B cell (primary cell): ENCODE data around the gene CPT2. TPM values are rescaled to one million over a fixed set of nuclear protein-coding genes. Genes with fewer than 3 reads are reported as not detected.

Experiments used
- ATAC-seq: fragments of 200-7000 bp; cut with Tn5 transposase; one replicate; pipeline ENCODE4 v1.10.0; 2021; ENCODE audit warnings: low read depth, mild to moderate bottlenecking, moderate number of reproducible peaks, moderate library complexity
- CTCF ChIA-PET: fragments of 350-600 bp; sonication (Branson Sonifier 250); formaldehyde crosslinking; loops from one replicate; lab custom pipeline; 2021; ENCODE audit warnings: antibody characterized with exemption, inconsistent platforms; lab: Charles Lee
- POLR2A ChIA-PET: fragments of 350-600 bp; sonication (Branson Sonifier 250); formaldehyde crosslinking; loops from one replicate; lab custom pipeline; 2021; ENCODE audit warnings: antibody characterized with exemption; lab: Charles Lee
- DNase-seq: peaks from one replicate; pipeline ENCODE4 v3.0.0; 2013
- H2AFZ ChIP-seq: 2 replicates; pipeline ENCODE4 v1.6.1; 2012; ENCODE audit warnings: mild to moderate bottlenecking, low read depth, low read length; ENCODE audit not compliant: insufficient read depth, poor library complexity, severe bottlenecking
- H3K27ac ChIP-seq, 2 donors: 1 replicate in 1 of 2; 2 replicates in 1 of 2; pipeline ENCODE4 v1.5.1; 2012 to 2013; ENCODE audit warnings: low read length in 2 of 2, mild to moderate bottlenecking in 2 of 2, moderate library complexity in 1 of 2
- H3K27me3 ChIP-seq, 4 experiments: fragments of 200-600 bp in 1 of 4; sonication (generic) in 1 of 4; replicated peaks in 1 of 4; 1 replicate in 2 of 4; 2 replicates in 2 of 4; pipeline versions ENCODE4 v1.6.1 to v1.7.0; 2013 to 2016; ENCODE audit warnings: low read length in 3 of 4, mild to moderate bottlenecking in 2 of 4, mixed read lengths in 1 of 4, moderate library complexity in 1 of 4; ENCODE audit not compliant: insufficient read depth in 4 of 4, control insufficient read depth in 3 of 4; ENCODE audit errors: control extremely low read depth in 1 of 4
- H3K36me3 ChIP-seq, 2 experiments: replicated peaks in 1 of 2; 1 replicate in 1 of 2; 2 replicates in 1 of 2; pipeline versions ENCODE4 v1.6.1 to v1.7.1; 2013; ENCODE audit warnings: low read length in 1 of 2; ENCODE audit not compliant: insufficient read depth in 2 of 2, control insufficient read depth in 1 of 2; ENCODE audit errors: control extremely low read depth in 1 of 2, extremely low read depth in 1 of 2
- H3K4me1 ChIP-seq, 2 donors: fragments of 200-600 bp in 1 of 2; sonication (generic) in 1 of 2; 1 replicate in 1 of 2; 2 replicates in 1 of 2; pipeline versions ENCODE4 v1.5.1 to v1.6.1; 2013 to 2017; ENCODE audit warnings: low read length in 2 of 2; ENCODE audit not compliant: control insufficient read depth in 2 of 2, insufficient read depth in 2 of 2
- H3K4me2 ChIP-seq: replicated peaks from 2 replicates; pipeline ENCODE3; 2012; ENCODE audit warnings: mild to moderate bottlenecking, low read depth, low read length; ENCODE audit not compliant: poor library complexity, severe bottlenecking
- H3K4me3 ChIP-seq, 5 experiments: fragments of 200-600 bp in 1 of 5; sonication (generic) in 1 of 5; 1 replicate in 3 of 5; 2 replicates in 2 of 5; pipeline versions ENCODE4 v1.5.1 to v1.7.0; 2011 to 2016; ENCODE audit warnings: low read length in 4 of 5, mild to moderate bottlenecking in 4 of 5, low read depth in 2 of 5, control low read depth in 1 of 5, moderate library complexity in 1 of 5; ENCODE audit not compliant: insufficient read depth in 1 of 5; ENCODE audit errors: control extremely low read depth in 1 of 5, extremely low read depth in 1 of 5
- H3K79me2 ChIP-seq: fragments of 200-600 bp; sonication (generic); one replicate; pipeline ENCODE4 v1.6.0; 2016; ENCODE audit warnings: low read length; ENCODE audit not compliant: control insufficient read depth, insufficient read depth
- H3K9ac ChIP-seq: fragments of 200-600 bp; sonication (generic); 2 replicates; pipeline ENCODE4 v1.6.1; 2017; ENCODE audit warnings: mild to moderate bottlenecking, low read length, moderate library complexity
- H3K9me3 ChIP-seq, 3 donors: one replicate each; pipeline versions ENCODE4 v1.6.1 to v1.7.1; 2013; ENCODE audit warnings: low read length in 2 of 3; ENCODE audit not compliant: control insufficient read depth in 2 of 3, insufficient read depth in 1 of 3; ENCODE audit errors: control extremely low read depth in 1 of 3
- H4K20me1 ChIP-seq: 2 replicates; pipeline ENCODE4 v1.6.0; 2012; ENCODE audit warnings: mild to moderate bottlenecking, low read length; ENCODE audit not compliant: insufficient read depth, control insufficient read depth, poor library complexity, severe bottlenecking
- H3K27ac Mint-ChIP-seq: one replicate; pipeline ENCODE4 v1.8.0; 2021; ENCODE audit warnings: mixed read lengths
- H3K27me3 Mint-ChIP-seq: one replicate; pipeline ENCODE4 v1.8.0; 2021; ENCODE audit warnings: mixed read lengths
- H3K4me1 Mint-ChIP-seq: one replicate; pipeline ENCODE4 v1.8.0; 2021; ENCODE audit warnings: mixed read lengths
- H3K4me3 Mint-ChIP-seq: one replicate; pipeline ENCODE4 v1.8.0; 2021; ENCODE audit warnings: mixed read lengths
- H3K9me3 Mint-ChIP-seq: one replicate; pipeline ENCODE4 v1.8.0; 2022; ENCODE audit warnings: mixed read lengths; ENCODE audit not compliant: insufficient read depth
- EZH2 ChIP-seq: IDR thresholded peaks from 2 replicates; pipeline ENCODE4 v1.6.1; 2012; ENCODE audit warnings: borderline replicate concordance, low read depth, mild to moderate bottlenecking, moderate library complexity, low read length; ENCODE audit not compliant: insufficient read depth, poor library complexity, severe bottlenecking
- WGBS: methylation state at CpG from one replicate; pipeline ENCODE4 v1.1.5; 2013; ENCODE audit warnings: missing lambda C conversion rate; ENCODE audit not compliant: insufficient coverage; 5-methylcytosine and 5-hydroxymethylcytosine counted together
- intact Hi-C: fragments of 100-400 bp; cut with micrococcal nuclease; formaldehyde crosslinking; loops from one replicate; pipeline ENCODE4 v1.10.0; 2022
- polyA plus RNA-seq: library from polyadenylated mRNA; depleted of rRNA; stranded (reverse); fragments of >200 nt; gene quantifications from 2 replicates; pipeline ENCODE4 v1.2.3, GENCODE V29; 2012
- total RNA-seq, 2 donors: library from RNA; stranded (reverse); fragments of 120-200 nt in 1 of 2; gene quantifications; 1 replicate in 1 of 2; 2 replicates in 1 of 2; pipeline versions ENCODE4 v1.2.3 to v1.2.4, GENCODE V29; 2013 to 2022
- TF ChIP-seq, protein P1 (sequence below): fragments of 200-600 bp; IDR thresholded peaks from one replicate; pipeline ENCODE4 v1.8.0; 2022; ENCODE audit warnings: antibody characterized with exemption, mild to moderate bottlenecking

The CPT2 gene
- total and polyA plus RNA-seq, 2 donors (not counting 1 experiment from before 2014, with no cell fraction given), result 6.3 to 19.8 TPM

DNA sequence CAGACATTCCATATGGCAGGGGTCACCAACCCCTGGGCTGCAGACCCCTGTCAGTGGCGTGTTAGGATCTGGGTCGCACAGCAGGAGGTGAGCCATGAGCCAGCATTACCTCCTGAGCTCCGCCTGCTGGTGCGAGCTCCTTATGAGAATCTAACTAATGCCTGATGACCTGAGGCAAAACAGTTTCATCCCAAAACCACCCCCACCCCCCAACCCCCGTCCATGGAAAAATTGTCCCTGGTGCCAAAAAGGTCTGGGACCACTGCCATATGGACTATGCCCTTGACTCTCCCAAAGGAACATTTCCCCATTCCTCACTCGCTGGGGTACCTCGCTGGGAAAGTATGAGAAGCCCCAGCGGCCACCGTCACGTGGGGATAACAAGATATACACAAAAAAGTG, 6.4 kb upstream of the CPT2 start:
- Histone ChIP-seq H3K36me3 (no peaks in the 10 kb centered on the region), H3K27me3 (peaks cover 0 to 11% (median 7%) of the 10 kb centered on the region in 4 experiments), H3K27ac (no peak overlapping the region), H3K9ac (no peak overlapping the region), H3K79me2 (no peaks in the 10 kb centered on the region), H4K20me1 (no peaks in the 10 kb centered on the region), H3K4me2 (no peak overlapping the region), H3K9me3 (peaks cover 0 to 8% (median 2%) of the 10 kb centered on the region in 3 donors), H3K4me1 (no peaks in the 10 kb centered on the region), H3K4me3 (no peak overlapping the region), H2AFZ (no peak overlapping the region)
- Mint-ChIP-seq H3K27ac (no peak overlapping the region), H3K4me3 (no peak overlapping the region), H3K4me1 (no peaks in the 10 kb centered on the region), H3K27me3 (peaks cover 20% of the 10 kb centered on the region), H3K9me3 (no peaks in the 10 kb centered on the region)
- no peak for DNase-seq
- no peak for TF ChIP-seq EZH2
- TF ChIP-seq, protein P1, sequence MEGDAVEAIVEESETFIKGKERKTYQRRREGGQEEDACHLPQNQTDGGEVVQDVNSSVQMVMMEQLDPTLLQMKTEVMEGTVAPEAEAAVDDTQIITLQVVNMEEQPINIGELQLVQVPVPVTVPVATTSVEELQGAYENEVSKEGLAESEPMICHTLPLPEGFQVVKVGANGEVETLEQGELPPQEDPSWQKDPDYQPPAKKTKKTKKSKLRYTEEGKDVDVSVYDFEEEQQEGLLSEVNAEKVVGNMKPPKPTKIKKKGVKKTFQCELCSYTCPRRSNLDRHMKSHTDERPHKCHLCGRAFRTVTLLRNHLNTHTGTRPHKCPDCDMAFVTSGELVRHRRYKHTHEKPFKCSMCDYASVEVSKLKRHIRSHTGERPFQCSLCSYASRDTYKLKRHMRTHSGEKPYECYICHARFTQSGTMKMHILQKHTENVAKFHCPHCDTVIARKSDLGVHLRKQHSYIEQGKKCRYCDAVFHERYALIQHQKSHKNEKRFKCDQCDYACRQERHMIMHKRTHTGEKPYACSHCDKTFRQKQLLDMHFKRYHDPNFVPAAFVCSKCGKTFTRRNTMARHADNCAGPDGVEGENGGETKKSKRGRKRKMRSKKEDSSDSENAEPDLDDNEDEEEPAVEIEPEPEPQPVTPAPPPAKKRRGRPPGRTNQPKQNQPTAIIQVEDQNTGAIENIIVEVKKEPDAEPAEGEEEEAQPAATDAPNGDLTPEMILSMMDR, result no peak
- no peak for ATAC-seq
- WGBS, result 94% methylated on average over 10 of the region's 10 CpGs
- ChIA-PET CTCF (interaction anchor here (1.0 to 1.1 kb wide), 2 partner anchors 10 to 12 kb away, joined by 3 read pairs; no protein-coding TSS in a partner anchor), POLR2A (no interaction called here)
- intact Hi-C loops, result no loop called here

DNA sequence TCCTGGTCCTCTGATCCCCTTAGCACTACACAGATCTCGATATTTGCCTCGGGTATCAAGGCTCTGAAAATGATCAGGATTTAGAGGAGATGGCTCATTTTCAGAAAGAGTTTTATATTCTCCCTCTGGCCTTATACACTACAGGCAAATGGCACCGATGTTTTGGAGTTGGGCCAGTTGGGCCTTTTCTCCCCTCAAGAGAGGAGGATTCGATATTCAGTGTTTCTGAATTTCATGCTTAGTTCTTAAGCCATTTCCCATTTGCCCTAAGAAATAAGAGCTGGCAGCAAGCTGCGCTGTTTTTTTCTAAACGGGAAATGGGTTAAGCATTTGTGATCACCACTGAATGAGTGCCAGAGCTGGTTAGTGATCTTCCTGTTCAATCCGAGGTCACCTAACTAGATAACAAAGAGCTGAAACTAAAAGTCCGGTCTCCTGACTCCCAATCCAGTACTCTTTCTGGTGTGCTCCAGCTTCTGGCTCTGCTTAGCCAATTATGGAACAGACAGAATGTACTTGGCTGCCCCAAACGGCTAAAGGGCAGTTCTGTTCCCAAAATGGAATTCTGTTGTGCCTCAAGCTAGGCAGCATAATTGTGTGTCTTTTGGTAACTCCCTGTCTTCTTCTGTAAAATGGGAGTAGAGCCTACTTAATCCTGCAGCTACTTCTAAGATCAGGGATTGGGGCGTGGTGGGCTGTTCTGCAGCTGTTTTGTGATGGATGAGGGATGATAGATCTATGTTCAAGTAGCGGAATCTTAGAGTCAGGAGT, 1.2 kb upstream of the CPT2 start:
- Mint-ChIP-seq H3K27me3 (no peaks in the 10 kb centered on the region), H3K9me3 (no peaks in the 10 kb centered on the region), H3K27ac (peak overlapping the region; percentile 75), H3K4me3 (peak overlapping the region; percentile 97), H3K4me1 (peaks cover 28% of the 10 kb centered on the region)
- peak overlapping the region; percentile 89 for H2AFZ ChIP-seq
- H3K9ac ChIP-seq, result no peak overlapping the region
- DNase-seq (no peak), ATAC-seq (no peak)
- no peaks in the 10 kb centered on the region for H3K9me3 ChIP-seq
- intact Hi-C loops, result loop anchor here (1.0 to 2.0 kb wide), 5 partner anchors 25 to 1141 kb away; partner anchors contain the start of genes CC2D1B, CZIB, MAGOH and TXNDC12
- H3K79me2 ChIP-seq, result peaks cover 21% of the 10 kb centered on the region
- H3K36me3 ChIP-seq, result peaks cover 0 to 4% of the 10 kb centered on the region in 2 experiments
- no peak overlapping the region for H3K27ac ChIP-seq
- 97% methylated on average over 6 of the region's 11 CpGs for whole genome bisulfite sequencing
- no peaks in the 10 kb centered on the region for H3K27me3 ChIP-seq
- H3K4me2 ChIP-seq, result no peak overlapping the region
- POLR2A ChIA-PET, result interaction anchor here (1.0 kb wide), 1 partner anchor 132 kb away, joined by 3 read pairs; the partner anchor contains the start of gene LRP8
- H3K4me1 ChIP-seq, result peaks cover 16 to 20% of the 10 kb centered on the region in 2 donors
- CTCF ChIA-PET, result interaction anchor here (0.8 to 3.1 kb wide), 4 partner anchors 9 to 1316 kb away, joined by 3 to 27 read pairs (median 10); no protein-coding TSS in a partner anchor
- H3K4me3 ChIP-seq, result no peak overlapping the region
- H4K20me1 ChIP-seq, result no peaks in the 10 kb centered on the region
- no peak for TF ChIP-seq EZH2
- TF ChIP-seq, protein P1, result no peak
